Smooth muscle cell (in vitro differentiated cells): Measurements from ENCODE around the gene SGK2. TPM values are rescaled to one million over a fixed set of nuclear protein-coding genes. Genes with fewer than 3 reads are reported as not detected.

Experiments used
- DNase-seq: peaks from one replicate; lab custom pipeline; 2025; ENCODE audit not compliant: unreplicated experiment; lab: John Stamatoyannopoulos, UW
- H2AFZ ChIP-seq: fragments of 200-600 bp; sonication (generic); 2 replicates; pipeline ENCODE4 v1.6.0; 2016; ENCODE audit warnings: antibody characterized with exemption, low read depth, mild to moderate bottlenecking
- H3F3A ChIP-seq: fragments of 200-600 bp; sonication (generic); 2 replicates; pipeline ENCODE4 v1.6.0; 2017; ENCODE audit warnings: antibody characterized with exemption, low read depth
- H3K27ac ChIP-seq: fragments of 200-600 bp; sonication (generic); 2 replicates; pipeline ENCODE4 v1.5.1; 2016; ENCODE audit warnings: low read depth, mild to moderate bottlenecking
- H3K27me3 ChIP-seq: fragments of 200-600 bp; sonication (generic); 2 replicates; pipeline ENCODE4 v1.6.1; 2016; ENCODE audit warnings: low read depth, mild to moderate bottlenecking
- H3K36me3 ChIP-seq: fragments of 200-600 bp; sonication (generic); 2 replicates; pipeline ENCODE4 v1.5.1; 2016; ENCODE audit warnings: low read depth
- H3K4me1 ChIP-seq: fragments of 200-600 bp; sonication (generic); 2 replicates; pipeline ENCODE4 v1.5.1; 2016; ENCODE audit warnings: low read depth
- H3K4me2 ChIP-seq: fragments of 200-600 bp; sonication (generic); 2 replicates; pipeline ENCODE4 v1.6.0; 2016; ENCODE audit warnings: mild to moderate bottlenecking
- H3K4me3 ChIP-seq: fragments of 200-600 bp; sonication (generic); 2 replicates; pipeline ENCODE4 v1.5.1; 2016; ENCODE audit warnings: mild to moderate bottlenecking
- H3K79me2 ChIP-seq: fragments of 200-600 bp; sonication (generic); 2 replicates; pipeline ENCODE4 v1.6.0; 2016; ENCODE audit warnings: low read depth, mild to moderate bottlenecking
- H3K9ac ChIP-seq: fragments of 200-600 bp; sonication (generic); 2 replicates; pipeline ENCODE4 v1.6.0; 2016; ENCODE audit warnings: low read depth
- H3K9me3 ChIP-seq: fragments of 200-600 bp; sonication (generic); replicated peaks from 2 replicates; pipeline ENCODE4 v1.5.1; 2016; ENCODE audit warnings: low read depth
- H4K20me1 ChIP-seq: fragments of 200-600 bp; sonication (generic); 2 replicates; pipeline ENCODE4 v1.6.0; 2016; ENCODE audit warnings: low read depth
- WGBS: methylation state at CpG from one replicate; pipeline ENCODE4 v1.1.7; 2016; ENCODE audit warnings: low lambda C conversion rate; 5-methylcytosine and 5-hydroxymethylcytosine counted together
- polyA plus RNA-seq: library from polyadenylated mRNA; unstranded; fragments of >200 nt; fragmentation: Nextera tagmentation; extraction: Ambion mirVana; gene quantifications from 2 replicates; pipeline ENCODE4 v1.2.1, GENCODE V29; 2016
- total RNA-seq: library from RNA; depleted of rRNA; stranded (reverse); fragments of >200 nt; gene quantifications from 2 replicates; pipeline ENCODE4 v1.2.3, GENCODE V29; 2014
- TF ChIP-seq, protein P1 (sequence below): fragments of 200-600 bp; sonication (generic); IDR thresholded peaks from 2 replicates; pipeline ENCODE4 v1.5.1; 2017; ENCODE audit warnings: borderline replicate concordance, mild to moderate bottlenecking, antibody characterized with exemption; ENCODE audit not compliant: insufficient read depth, poor library complexity, severe bottlenecking

Gene SGK2
- total and polyA plus RNA-seq, 2 experiments from 2014 or later, result 0.79 to 2.4 TPM

DNA sequence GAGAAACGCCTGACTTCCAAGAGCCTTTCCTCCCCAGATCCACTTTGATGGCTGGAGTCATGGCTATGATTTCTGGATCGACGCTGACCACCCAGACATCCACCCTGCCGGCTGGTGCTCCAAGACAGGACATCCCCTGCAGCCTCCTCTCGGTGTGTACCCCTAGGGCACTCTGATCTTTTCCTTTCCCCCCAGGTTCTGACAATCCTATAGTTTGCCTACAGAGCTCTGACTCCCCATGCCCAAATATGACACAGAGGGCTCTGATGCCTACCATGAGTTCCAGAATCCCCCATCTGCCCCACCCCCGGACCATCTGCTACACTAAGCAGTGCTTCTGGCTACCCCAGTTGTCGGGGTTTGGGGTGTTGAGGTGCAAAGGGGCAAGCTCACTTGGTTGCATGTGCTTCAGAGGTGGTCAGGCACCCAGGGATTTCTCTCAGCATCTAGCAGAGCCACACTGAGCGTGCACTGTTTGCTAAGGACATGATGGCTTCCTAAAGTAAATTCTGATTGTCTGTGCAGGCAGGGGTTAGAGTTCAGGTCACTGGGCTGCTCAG lies 24.0 kb upstream of the SGK2 start:
- H3K9me3 ChIP-seq, result no peaks in the 10 kb centered on the region
- H3K4me2 ChIP-seq, result no peak overlapping the region
- WGBS, result 95% methylated on average over 8 of the region's 8 CpGs
- no peak for DNase-seq
- H2AFZ ChIP-seq, result no peak overlapping the region
- no peak overlapping the region for H3K27ac ChIP-seq
- H3K9ac ChIP-seq, result no peak overlapping the region
- H3K79me2 ChIP-seq, result no peaks in the 10 kb centered on the region
- H3K4me1 ChIP-seq, result no peaks in the 10 kb centered on the region
- H3F3A ChIP-seq, result no peaks in the 10 kb centered on the region
- no peaks in the 10 kb centered on the region for H3K36me3 ChIP-seq
- TF ChIP-seq, protein P1, sequence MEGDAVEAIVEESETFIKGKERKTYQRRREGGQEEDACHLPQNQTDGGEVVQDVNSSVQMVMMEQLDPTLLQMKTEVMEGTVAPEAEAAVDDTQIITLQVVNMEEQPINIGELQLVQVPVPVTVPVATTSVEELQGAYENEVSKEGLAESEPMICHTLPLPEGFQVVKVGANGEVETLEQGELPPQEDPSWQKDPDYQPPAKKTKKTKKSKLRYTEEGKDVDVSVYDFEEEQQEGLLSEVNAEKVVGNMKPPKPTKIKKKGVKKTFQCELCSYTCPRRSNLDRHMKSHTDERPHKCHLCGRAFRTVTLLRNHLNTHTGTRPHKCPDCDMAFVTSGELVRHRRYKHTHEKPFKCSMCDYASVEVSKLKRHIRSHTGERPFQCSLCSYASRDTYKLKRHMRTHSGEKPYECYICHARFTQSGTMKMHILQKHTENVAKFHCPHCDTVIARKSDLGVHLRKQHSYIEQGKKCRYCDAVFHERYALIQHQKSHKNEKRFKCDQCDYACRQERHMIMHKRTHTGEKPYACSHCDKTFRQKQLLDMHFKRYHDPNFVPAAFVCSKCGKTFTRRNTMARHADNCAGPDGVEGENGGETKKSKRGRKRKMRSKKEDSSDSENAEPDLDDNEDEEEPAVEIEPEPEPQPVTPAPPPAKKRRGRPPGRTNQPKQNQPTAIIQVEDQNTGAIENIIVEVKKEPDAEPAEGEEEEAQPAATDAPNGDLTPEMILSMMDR, result no peak
- H3K4me3 ChIP-seq, result no peak overlapping the region
- H3K27me3 ChIP-seq, result no peaks in the 10 kb centered on the region
- H4K20me1 ChIP-seq, result no peaks in the 10 kb centered on the region

DNA sequence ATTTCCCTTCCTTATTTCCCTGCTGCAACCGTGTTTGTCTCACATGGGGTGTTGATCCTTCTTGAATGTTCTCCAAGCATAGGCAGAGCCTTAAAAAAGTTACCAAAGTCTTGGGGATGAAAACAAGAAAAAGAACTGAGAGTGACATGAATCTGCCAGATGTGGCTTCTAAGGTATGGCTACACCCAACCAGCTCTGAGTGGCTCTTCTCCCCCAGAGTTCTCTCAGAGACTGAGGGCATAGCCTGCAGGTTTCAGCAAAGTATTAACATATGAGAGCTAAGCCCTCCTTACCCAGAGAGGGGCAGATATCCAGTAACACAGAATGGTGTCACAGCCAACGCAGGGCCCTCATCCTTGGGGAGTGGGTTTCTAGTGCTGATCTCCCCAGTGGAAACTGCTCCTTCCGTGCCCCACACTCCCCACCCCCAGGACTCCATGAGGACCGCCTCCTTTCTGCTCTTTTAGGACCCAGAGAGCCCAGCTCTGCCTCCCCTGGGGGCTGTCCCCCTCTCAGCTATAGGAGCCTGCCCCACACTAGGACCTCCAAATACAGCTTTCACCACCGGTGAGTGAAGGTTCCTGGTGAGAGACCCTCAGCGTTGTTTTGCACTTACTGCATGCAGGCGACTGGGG lies 23.3 kb upstream of the SGK2 start:
- WGBS, result 99% methylated on average over 7 of the region's 7 CpGs
- no peak overlapping the region for H3K27ac ChIP-seq
- no peaks in the 10 kb centered on the region for H3K79me2 ChIP-seq
- no peaks in the 10 kb centered on the region for H3F3A ChIP-seq
- no peaks in the 10 kb centered on the region for H4K20me1 ChIP-seq
- H3K36me3 ChIP-seq, result no peaks in the 10 kb centered on the region
- H3K4me2 ChIP-seq, result no peak overlapping the region
- no peaks in the 10 kb centered on the region for H3K27me3 ChIP-seq
- H3K4me1 ChIP-seq, result no peaks in the 10 kb centered on the region
- DNase-seq, result no peak
- TF ChIP-seq, protein P1, result no peak
- H2AFZ ChIP-seq, result no peak overlapping the region
- no peak overlapping the region for H3K9ac ChIP-seq
- no peaks in the 10 kb centered on the region for H3K9me3 ChIP-seq
- H3K4me3 ChIP-seq, result no peak overlapping the region

DNA sequence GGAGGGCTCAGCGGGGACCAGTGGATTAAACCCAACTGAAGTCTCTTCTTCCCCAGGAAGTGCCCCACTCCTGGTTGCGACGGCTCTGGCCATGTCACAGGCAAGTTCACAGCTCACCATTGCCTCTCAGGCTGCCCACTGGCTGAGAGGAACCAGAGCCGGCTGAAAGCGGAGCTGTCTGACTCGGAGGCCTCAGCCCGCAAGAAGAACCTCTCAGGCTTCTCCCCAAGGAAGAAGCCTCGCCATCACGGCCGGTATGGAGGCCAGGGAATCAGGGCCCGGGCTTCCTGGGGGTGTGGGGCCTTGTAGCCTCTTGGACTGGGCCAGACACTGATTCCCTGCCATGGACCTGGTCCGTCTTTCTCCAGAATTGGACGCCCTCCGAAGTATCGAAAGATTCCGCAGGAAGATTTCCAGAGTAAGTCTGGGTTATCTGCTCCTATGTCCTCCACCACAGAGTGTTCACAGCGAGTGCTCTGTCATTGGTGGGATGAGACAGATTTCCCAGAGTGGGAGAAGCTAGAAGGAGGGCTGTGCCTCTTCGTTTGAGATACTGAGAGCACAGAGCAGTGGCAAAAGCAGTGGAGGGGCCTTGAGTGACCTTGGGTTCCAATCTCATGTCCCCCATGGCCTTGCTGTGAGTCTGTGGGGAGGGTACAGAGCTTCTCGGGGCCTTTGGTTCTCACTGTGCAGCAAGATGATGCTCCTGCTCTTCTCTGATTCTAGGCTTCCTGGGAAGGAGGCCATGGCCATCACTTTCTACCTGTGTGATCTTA lies 22.6 kb upstream of the SGK2 start:
- DNase-seq, result no peak
- Histone ChIP-seq H3K27me3 (no peaks in the 10 kb centered on the region), H3F3A (no peaks in the 10 kb centered on the region), H2AFZ (no peak overlapping the region), H3K4me2 (no peak overlapping the region), H3K4me1 (no peaks in the 10 kb centered on the region), H3K79me2 (no peaks in the 10 kb centered on the region), H3K9ac (no peak overlapping the region), H4K20me1 (no peaks in the 10 kb centered on the region), H3K4me3 (no peak overlapping the region), H3K27ac (no peak overlapping the region), H3K36me3 (no peaks in the 10 kb centered on the region), H3K9me3 (no peaks in the 10 kb centered on the region)
- WGBS, result 95% methylated on average over 19 of the region's 19 CpGs
- TF ChIP-seq, protein P1, result no peak
